Duodenal mucosa (tissue), 2 donors: Measurements from ENCODE around the gene CCDC61.

ENCODE experiments used
- H3K27ac ChIP-seq: one replicate; pipeline ENCODE4 v1.7.0; 2013; ENCODE audit warnings: low read depth, low read length
- H3K27me3 ChIP-seq, 2 donors: one replicate each; pipeline ENCODE4 v1.7.0; 2013; ENCODE audit warnings: low read length in 2 of 2, control low read depth in 1 of 2; ENCODE audit not compliant: insufficient read depth in 2 of 2, control insufficient read depth in 1 of 2
- H3K36me3 ChIP-seq, 2 donors: one replicate each; pipeline ENCODE4 v1.7.0; 2013; ENCODE audit warnings: low read length in 2 of 2, control low read depth in 1 of 2; ENCODE audit not compliant: insufficient read depth in 2 of 2, control insufficient read depth in 1 of 2
- H3K4me1 ChIP-seq, 2 donors: one replicate each; pipeline ENCODE4 v1.7.0; 2013; ENCODE audit warnings: low read length in 2 of 2, control low read depth in 1 of 2; ENCODE audit not compliant: insufficient read depth in 2 of 2, control insufficient read depth in 1 of 2
- H3K4me3 ChIP-seq, 2 donors: one replicate each; pipeline ENCODE4 v1.7.0; 2013; ENCODE audit warnings: low read length in 2 of 2, low read depth in 1 of 2
- H3K9ac ChIP-seq, 2 donors: one replicate each; pipeline ENCODE4 v1.7.0; 2013; ENCODE audit warnings: low read length in 2 of 2, low read depth in 1 of 2
- H3K9me3 ChIP-seq, 2 donors: one replicate each; pipeline ENCODE4 v1.7.0; 2013; ENCODE audit warnings: low read length in 2 of 2, control low read depth in 1 of 2; ENCODE audit not compliant: control insufficient read depth in 1 of 2

CCDC61 gene

GRCh38 chr19:46015687-46016425 is 20.6 kb downstream of the CCDC61 start:
- Histone ChIP-seq H3K36me3 (no peaks in the 10 kb centered on the region), H3K9ac (peak overlapping the region; percentile 40 to 42), H3K27me3 (peaks cover 4 to 9% of the 10 kb centered on the region in 2 donors), H3K4me1 (peaks cover 13 to 17% of the 10 kb centered on the region in 2 donors), H3K27ac (no peak overlapping the region), H3K4me3 (peak overlapping the region; percentile 80 to 88), H3K9me3 (no peaks in the 10 kb centered on the region)

- H3K9me3 ChIP-seq = no peaks in the 10 kb centered on the region
- peaks cover 4 to 12% of the 10 kb centered on the region in 2 donors for H3K27me3 ChIP-seq
- peak overlapping the region; percentile 80 to 88 for H3K4me3 ChIP-seq
- peak overlapping the region; percentile 40 to 42 for H3K9ac ChIP-seq
- peaks cover 13 to 17% of the 10 kb centered on the region in 2 donors for H3K4me1 ChIP-seq
- no peak overlapping the region for H3K27ac ChIP-seq
- H3K36me3 ChIP-seq = no peaks in the 10 kb centered on the region
Observed at GRCh38 chr19:46016426-46017094, 21.3 kb downstream of the CCDC61 start.

GRCh38 chr19:46017095-46017429 is 21.8 kb downstream of the CCDC61 start:
- Histone ChIP-seq H3K4me3 (no peak overlapping the region), H3K27ac (no peak overlapping the region), H3K36me3 (no peaks in the 10 kb centered on the region), H3K9me3 (no peaks in the 10 kb centered on the region), H3K4me1 (peaks cover 13 to 17% of the 10 kb centered on the region in 2 donors), H3K27me3 (peaks cover 8 to 17% of the 10 kb centered on the region in 2 donors), H3K9ac (no peak overlapping the region)

GRCh38 chr19:46017874-46018675 is 22.8 kb downstream of the CCDC61 start:
- no peaks in the 10 kb centered on the region for H3K36me3 ChIP-seq
- peaks cover 18 to 27% of the 10 kb centered on the region in 2 donors for H3K27me3 ChIP-seq
- no peak overlapping the region for H3K27ac ChIP-seq
- no peaks in the 10 kb centered on the region for H3K9me3 ChIP-seq
- no peak overlapping the region for H3K4me3 ChIP-seq
- H3K4me1 ChIP-seq = peaks cover 13 to 17% of the 10 kb centered on the region in 2 donors
- no peak overlapping the region for H3K9ac ChIP-seq

GRCh38 chr19:46018729-46019251 is 23.5 kb downstream of the CCDC61 start:
- Histone ChIP-seq H3K27me3 (peaks cover 22 to 31% of the 10 kb centered on the region in 2 donors), H3K9ac (no peak overlapping the region), H3K36me3 (no peaks in the 10 kb centered on the region), H3K9me3 (no peaks in the 10 kb centered on the region), H3K4me3 (no peak overlapping the region), H3K27ac (no peak overlapping the region), H3K4me1 (peaks cover 13 to 17% of the 10 kb centered on the region in 2 donors)

GRCh38 chr19:46019270-46019669 is 24.0 kb downstream of the CCDC61 start:
- Histone ChIP-seq H3K9ac (no peak overlapping the region), H3K27me3 (peaks cover 22 to 33% of the 10 kb centered on the region in 2 donors), H3K4me3 (no peak overlapping the region), H3K27ac (no peak overlapping the region), H3K4me1 (peaks cover 13 to 17% of the 10 kb centered on the region in 2 donors), H3K36me3 (no peaks in the 10 kb centered on the region), H3K9me3 (no peaks in the 10 kb centered on the region)

- Histone ChIP-seq H3K9ac (no peak overlapping the region), H3K9me3 (no peaks in the 10 kb centered on the region), H3K27me3 (peaks cover 19 to 25% of the 10 kb centered on the region in 2 donors), H3K36me3 (no peaks in the 10 kb centered on the region), H3K27ac (no peak overlapping the region), H3K4me3 (no peak overlapping the region), H3K4me1 (peaks cover 4 to 7% of the 10 kb centered on the region in 2 donors)
Observed at GRCh38 chr19:46020819-46021125, 25.5 kb downstream of the CCDC61 start.

GRCh38 chr19:46021531-46022041 is 26.3 kb downstream of the CCDC61 start:
- Histone ChIP-seq H3K9ac (no peak overlapping the region), H3K9me3 (no peaks in the 10 kb centered on the region), H3K27me3 (peaks cover 18 to 25% of the 10 kb centered on the region in 2 donors), H3K4me3 (no peak overlapping the region), H3K36me3 (no peaks in the 10 kb centered on the region), H3K4me1 (peaks cover under 1 to 3% of the 10 kb centered on the region in 2 donors), H3K27ac (no peak overlapping the region)

- Histone ChIP-seq H3K4me3 (no peak overlapping the region), H3K9ac (no peak overlapping the region), H3K4me1 (peaks cover 0 to 1% of the 10 kb centered on the region in 2 donors), H3K36me3 (no peaks in the 10 kb centered on the region), H3K27ac (no peak overlapping the region), H3K9me3 (no peaks in the 10 kb centered on the region), H3K27me3 (peaks cover 18 to 25% of the 10 kb centered on the region in 2 donors)
Observed at GRCh38 chr19:46022061-46022430, 26.8 kb downstream of the CCDC61 start.
